ENCODE measurements around the gene TRIM10.

Gene TRIM10

GRCh38 chr6:30160785-30161531, at the start of gene TRIM10:
Gene TRIM10, minus strand, starts transcription at chr6:30161211. Its CDS starts 353 bp downstream, at chr6:30160858.
- no peak for DNase-seq

GRCh38 chr6:30207619-30208295, 46.7 kb upstream of the TRIM10 start:
- no peak for DNase-seq

- DNase-seq, result no peak
These were observed 46.0 kb upstream of the TRIM10 start for GRCh38 chr6:30206799-30207618.

- no peak for DNase-seq
These were observed 45.1 kb upstream of the TRIM10 start for GRCh38 chr6:30206152-30206551.

GRCh38 chr6:30204116-30204515, 43.1 kb upstream of the TRIM10 start:
- no peak for DNase-seq

GRCh38 chr6:30202366-30202765, 41.4 kb upstream of the TRIM10 start:
- no peak for DNase-seq

GRCh38 chr6:30200551-30201281, 39.7 kb upstream of the TRIM10 start:
- DNase-seq, result no peak

GRCh38 chr6:30198166-30199084, 37.4 kb upstream of the TRIM10 start:
- DNase-seq, result no peak

- DNase-seq, result no peak
These were observed 35.4 kb upstream of the TRIM10 start for GRCh38 chr6:30196376-30196775.

GRCh38 chr6:30195951-30196350, 34.9 kb upstream of the TRIM10 start:
- no peak for DNase-seq

GRCh38 chr6:30194797-30195690, 34.0 kb upstream of the TRIM10 start:
- DNase-seq, result no peak

GRCh38 chr6:30192076-30192475, 31.1 kb upstream of the TRIM10 start:
- no peak for DNase-seq

- DNase-seq, result no peak
These were observed 27.5 kb upstream of the TRIM10 start for GRCh38 chr6:30188541-30188940.

- no peak for DNase-seq
These were observed 25.0 kb upstream of the TRIM10 start for GRCh38 chr6:30185846-30186484.

- no peak for DNase-seq
These were observed 23.5 kb upstream of the TRIM10 start for GRCh38 chr6:30184417-30185031.

- DNase-seq, result no peak
These were observed 19.1 kb upstream of the TRIM10 start for GRCh38 chr6:30180145-30180544.

GRCh38 chr6:30178837-30179236, 17.8 kb upstream of the TRIM10 start:
- no peak for DNase-seq

- DNase-seq, result no peak
These were observed 14.8 kb upstream of the TRIM10 start for GRCh38 chr6:30175765-30176164.

GRCh38 chr6:30172681-30173080, 11.7 kb upstream of the TRIM10 start:
- DNase-seq, result no peak
